Measurements from ENCODE around the gene SPRED3. TPM values are rescaled to one million over a fixed set of nuclear protein-coding genes. Genes with fewer than 3 reads are reported as not detected.
"Not testable (repeated sequence)": the region's sequence is repeated elsewhere in the genome, so short reads cannot be mapped to it uniquely, and the experiment has no call there.

Gene SPRED3
- total RNA-seq, 1 experiment from 2014 or later = 1.4 TPM

- no peak for DNase-seq (ENCODE audit: low spot score)
Observed at GRCh38 chr19:38417544-38418506, 29.3 kb downstream of the SPRED3 start.

GRCh38 chr19:38420935-38421334 lies 32.4 kb downstream of the SPRED3 start:
- DNase-seq (ENCODE audit: low spot score) = no peak

DNA sequence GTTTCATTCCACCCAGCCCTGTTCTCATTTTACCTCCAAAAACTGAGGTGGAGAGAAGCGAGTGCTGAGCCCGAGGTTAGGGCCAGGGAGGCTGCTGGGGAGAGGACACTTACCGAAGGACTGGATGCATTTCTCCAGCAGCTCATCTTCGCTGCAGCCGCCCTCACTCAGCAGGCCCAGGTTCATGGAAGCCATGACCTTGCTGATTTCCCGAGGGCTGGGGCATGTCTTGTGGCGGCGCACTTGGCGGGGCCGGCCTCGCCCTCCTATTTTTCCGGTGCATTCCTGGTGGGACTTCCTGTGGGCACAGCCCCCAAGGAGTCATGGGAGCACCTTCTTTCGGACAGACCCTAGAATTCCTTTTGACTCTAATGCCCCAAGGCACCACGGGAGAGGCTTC lies 33.4 kb downstream of the SPRED3 start:
- no peak for DNase-seq (ENCODE audit: low spot score)

- no peak for DNase-seq (ENCODE audit: low spot score)
Observed at GRCh38 chr19:38422438-38422837, 33.9 kb downstream of the SPRED3 start.

- no peak for DNase-seq (ENCODE audit: low spot score)
Observed at GRCh38 chr19:38424272-38424671, 35.8 kb downstream of the SPRED3 start.

- DNase-seq (ENCODE audit: low spot score) = no peak
Observed at GRCh38 chr19:38425222-38425809, 36.8 kb downstream of the SPRED3 start.

DNA sequence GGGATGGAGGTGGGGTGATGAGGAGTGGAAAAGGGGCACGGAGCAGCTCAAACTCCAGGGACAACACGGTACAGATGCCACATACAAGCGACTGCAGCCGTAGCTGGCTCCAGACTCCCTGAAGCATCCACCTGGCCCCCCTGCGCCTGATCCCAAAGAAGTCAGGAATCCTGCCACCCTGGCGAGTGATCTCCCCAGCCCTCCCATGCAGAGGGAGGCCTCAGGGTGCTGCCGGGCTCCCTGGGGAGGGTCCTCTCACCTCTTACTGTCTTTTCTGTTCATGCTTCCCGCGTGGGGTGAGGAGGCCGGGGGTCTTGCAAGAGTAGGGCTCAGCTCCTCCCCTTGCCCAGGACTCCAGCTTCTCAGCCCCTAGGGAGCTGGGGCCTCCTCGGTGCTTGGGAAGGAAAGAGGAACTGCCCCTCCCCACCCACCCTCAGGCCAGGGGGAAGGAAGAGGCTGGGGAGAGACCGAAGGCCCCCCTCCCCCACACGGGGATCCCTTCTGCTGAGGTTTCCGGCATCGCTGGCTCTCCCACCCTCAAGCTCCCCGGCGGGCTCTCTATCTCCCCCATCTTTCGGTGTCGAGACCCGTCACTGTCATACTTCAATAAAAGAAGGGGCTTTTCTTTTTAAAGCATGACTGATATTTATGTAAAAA lies 37.4 kb downstream of the SPRED3 start, which contains the start of gene RASGRP4:
RASGRP4 (minus strand) TSS at position 410 of the 657 bp plus-strand sequence; CDS start at position 282, 128 bp downstream.
- no peak for DNase-seq (ENCODE audit: low spot score)

- DNase-seq (ENCODE audit: low spot score) = not testable (repeated sequence)
Observed at GRCh38 chr19:38427035-38427677, 38.7 kb downstream of the SPRED3 start.

DNA sequence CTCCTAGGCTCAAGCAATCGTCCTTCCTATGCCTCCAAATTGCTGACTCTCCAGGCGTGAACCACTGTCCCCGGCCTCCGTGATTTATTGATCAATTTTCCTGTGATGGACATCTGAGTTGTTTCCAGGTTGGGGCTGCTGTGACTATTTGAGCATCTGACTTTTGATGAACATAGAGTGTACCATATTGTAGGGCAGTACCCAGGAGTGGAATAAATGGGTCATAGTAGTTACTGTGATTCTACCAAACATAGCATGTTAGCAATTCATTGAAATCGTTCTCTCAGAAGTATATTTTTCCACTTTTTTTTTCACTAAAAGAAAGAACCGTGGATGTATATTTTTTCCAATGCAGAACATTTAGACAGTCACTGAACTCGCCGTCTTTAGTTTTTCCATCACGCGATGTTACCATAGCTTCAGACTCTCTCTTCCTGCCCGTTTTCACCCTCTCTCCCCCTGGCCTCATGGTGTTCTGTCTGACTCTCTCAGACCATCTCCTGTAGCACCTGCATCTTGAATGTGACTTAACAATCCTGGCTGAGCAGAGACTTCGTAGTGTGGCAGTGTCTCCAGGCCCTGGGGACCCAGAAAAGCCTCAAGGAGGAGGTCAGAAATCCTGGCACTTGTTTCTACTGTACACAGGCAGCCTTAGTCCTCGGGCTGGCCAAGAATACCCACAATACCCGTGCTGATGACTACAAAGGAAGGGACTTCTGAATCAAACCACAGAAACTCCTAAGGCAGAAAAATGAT lies 40.7 kb downstream of the SPRED3 start:
- DNase-seq (ENCODE audit: low spot score) = no peak

DNA sequence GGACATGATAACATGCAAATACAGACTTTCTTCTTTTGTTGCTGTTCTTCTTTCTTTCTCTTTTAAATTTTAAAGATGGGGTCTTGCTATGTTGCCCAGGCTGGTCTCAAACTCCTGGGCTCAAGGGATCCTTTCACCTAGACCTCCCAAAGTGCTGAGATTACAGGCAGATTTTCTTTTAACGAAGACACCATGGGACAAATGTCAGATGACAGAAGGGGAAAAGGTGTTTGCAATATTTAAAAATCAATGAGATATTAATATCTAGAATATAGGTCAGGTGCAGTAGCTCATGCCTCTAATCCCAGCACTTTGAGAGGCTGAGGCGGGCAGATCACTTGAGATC lies 41.3 kb downstream of the SPRED3 start:
- no peak for DNase-seq (ENCODE audit: low spot score)

GRCh38 chr19:38430931-38431330 lies 42.4 kb downstream of the SPRED3 start:
- no peak for DNase-seq (ENCODE audit: low spot score)

GRCh38 chr19:38433268-38433733 lies 44.8 kb downstream of the SPRED3 start, which contains the start of gene RYR1:
RYR1 (plus strand) TSS chr19:38433691; CDS start chr19:38433830, 139 bp downstream.
- no peak for DNase-seq (ENCODE audit: low spot score)

DNA sequence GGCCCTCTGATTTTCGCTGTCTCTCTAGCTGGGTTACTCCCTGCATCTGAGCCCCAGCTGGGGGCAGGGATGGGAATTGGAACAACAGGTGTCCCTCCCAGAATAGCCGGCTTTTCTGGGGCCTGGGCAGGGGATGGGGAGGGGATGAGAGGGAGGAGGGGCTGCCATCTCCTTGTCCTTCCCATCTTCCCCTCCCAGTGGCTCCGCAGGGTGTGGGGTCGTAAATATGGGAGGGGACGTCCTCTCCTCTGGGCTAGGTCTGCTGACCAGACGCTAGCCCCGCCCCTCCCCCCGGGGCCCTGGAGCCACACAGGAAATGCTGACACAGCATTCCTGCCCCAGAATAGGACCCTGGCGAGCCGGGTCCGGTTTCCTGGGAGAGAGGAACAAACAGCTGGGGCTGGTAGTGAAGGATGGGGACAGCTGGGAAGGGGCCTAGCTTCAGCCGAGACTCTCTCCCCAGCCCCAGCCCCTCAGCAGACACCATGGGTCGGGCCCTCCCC lies 46.1 kb downstream of the SPRED3 start:
- DNase-seq (ENCODE audit: low spot score) = no peak

DNA sequence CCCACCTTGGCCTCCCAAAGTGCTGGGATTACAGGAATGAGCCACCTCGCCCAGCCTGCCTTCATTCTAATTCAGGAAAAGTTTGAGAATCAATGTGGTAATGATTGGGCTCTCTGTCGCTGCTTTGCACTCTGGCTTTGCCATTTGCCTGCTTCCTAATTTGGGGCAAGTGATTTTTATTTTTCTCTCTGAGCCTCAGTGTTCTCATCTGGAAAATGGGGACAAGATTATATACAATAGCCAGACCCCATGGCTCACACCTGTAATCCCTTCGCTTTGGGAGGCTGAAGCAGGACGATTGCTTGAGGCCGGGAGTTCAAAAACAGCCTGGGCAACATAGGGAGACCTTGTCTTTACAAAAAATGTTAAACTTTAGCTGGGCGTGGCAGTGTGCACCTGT lies 48.8 kb downstream of the SPRED3 start:
- DNase-seq (ENCODE audit: low spot score) = no peak

GRCh38 chr19:38437917-38438316 lies 49.4 kb downstream of the SPRED3 start:
- no peak for DNase-seq (ENCODE audit: low spot score)

DNA sequence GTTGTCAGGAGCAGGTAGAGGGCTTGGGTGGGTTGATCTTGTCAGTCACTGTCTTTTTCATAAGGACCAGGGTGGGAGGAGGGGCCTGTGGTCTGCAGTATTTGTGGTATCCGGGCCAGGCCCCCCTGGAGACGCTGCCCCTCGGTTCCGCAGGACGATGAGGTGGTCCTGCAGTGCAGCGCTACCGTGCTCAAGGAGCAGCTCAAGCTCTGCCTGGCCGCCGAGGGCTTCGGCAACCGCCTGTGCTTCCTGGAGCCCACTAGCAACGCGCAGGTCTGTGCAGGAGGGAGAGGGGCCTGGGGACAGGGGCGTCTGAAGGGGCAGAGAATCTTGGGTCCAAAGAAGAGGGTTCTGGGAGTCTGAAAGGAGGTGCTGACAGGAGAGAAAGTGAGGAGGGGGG lies 52.1 kb downstream of the SPRED3 start:
- DNase-seq (ENCODE audit: low spot score) = no peak

GRCh38 chr19:38441657-38442348 lies 53.3 kb downstream of the SPRED3 start:
- no peak for DNase-seq (ENCODE audit: low spot score)

DNA sequence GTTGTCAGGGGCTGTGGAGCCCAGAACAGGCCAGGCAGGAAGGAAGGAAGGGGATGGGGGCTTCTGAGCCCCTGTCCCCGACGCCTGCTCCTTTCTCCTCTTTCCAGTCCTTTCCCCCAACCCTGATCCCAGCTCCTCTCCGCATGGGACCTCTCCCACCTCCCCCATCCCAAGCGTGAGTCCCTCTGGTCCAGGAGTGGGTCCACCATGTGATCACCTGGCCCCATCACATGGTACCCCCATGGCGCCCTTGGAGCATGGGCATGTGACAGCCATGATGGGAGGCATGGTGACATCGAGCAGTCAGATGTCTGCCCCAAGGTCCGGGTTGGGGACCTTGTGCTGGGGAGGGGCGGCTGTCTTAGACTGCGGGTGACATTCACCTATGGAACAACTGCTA lies 54.2 kb downstream of the SPRED3 start:
- no peak for DNase-seq (ENCODE audit: low spot score)

DNA sequence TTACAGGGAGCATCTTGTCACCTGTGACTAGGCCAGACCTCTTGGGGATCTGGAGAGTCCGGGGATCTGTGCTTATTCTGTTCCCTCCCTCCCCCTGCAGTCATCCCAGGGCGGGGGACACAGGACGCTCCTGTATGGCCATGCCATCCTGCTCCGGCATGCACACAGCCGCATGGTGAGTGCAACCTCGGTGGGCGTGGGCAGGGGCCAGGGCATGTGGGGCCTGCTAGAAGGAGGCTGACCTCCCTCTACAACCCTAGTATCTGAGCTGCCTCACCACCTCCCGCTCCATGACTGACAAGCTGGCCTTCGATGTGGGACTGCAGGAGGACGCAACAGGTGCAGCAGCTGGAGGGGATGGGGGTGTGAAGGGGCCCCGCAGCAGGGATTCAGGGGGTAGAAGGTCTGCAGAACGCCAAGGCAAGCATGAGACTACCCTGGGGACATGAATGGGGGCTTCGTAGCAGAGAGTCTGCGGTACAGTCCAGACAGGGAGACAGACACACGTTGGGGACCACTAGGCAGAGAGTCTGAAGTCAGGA lies 55.0 kb downstream of the SPRED3 start:
- DNase-seq (ENCODE audit: low spot score) = no peak

GRCh38 chr19:38444026-38444425 lies 55.5 kb downstream of the SPRED3 start:
- no peak for DNase-seq (ENCODE audit: low spot score)

All from H4 (cell line).